Endodermal cell (in vitro differentiated cells): ENCODE measurements around the gene RIMS1. TPM values are rescaled to one million over a fixed set of nuclear protein-coding genes. Genes with fewer than 3 reads are reported as not detected.

Experiments
- DNase-seq: peaks from one replicate; pipeline ENCODE4 v3.0.0-alpha.2; 2017
- H3K27ac ChIP-seq: 2 replicates; pipeline ENCODE4 v1.5.1; 2013; ENCODE audit warnings: mild to moderate bottlenecking, low read depth, low read length, moderate library complexity
- H3K27me3 ChIP-seq: 2 replicates; pipeline ENCODE4 v1.6.1; 2013; ENCODE audit warnings: mild to moderate bottlenecking, low read length, moderate library complexity; ENCODE audit not compliant: insufficient read depth, control insufficient read depth, poor library complexity, severe bottlenecking
- H3K36me3 ChIP-seq: 2 replicates; pipeline ENCODE4 v1.7.0; 2013; ENCODE audit warnings: mild to moderate bottlenecking, low read length, moderate library complexity; ENCODE audit not compliant: control insufficient read depth, insufficient read depth
- H3K4me1 ChIP-seq: one replicate; pipeline ENCODE4 v1.7.0; 2013; ENCODE audit warnings: low read length; ENCODE audit not compliant: control insufficient read depth, insufficient read depth
- H3K4me3 ChIP-seq: 2 replicates; pipeline ENCODE4 v1.5.1; 2013; ENCODE audit warnings: mild to moderate bottlenecking, low read length, moderate library complexity
- H3K9ac ChIP-seq: 2 replicates; pipeline ENCODE4 v1.6.1; 2013; ENCODE audit warnings: mild to moderate bottlenecking, low read length, moderate library complexity; ENCODE audit not compliant: poor library complexity, severe bottlenecking; ENCODE audit errors: extremely low read depth
- H3K9me3 ChIP-seq: 2 replicates; pipeline ENCODE4 v1.6.1; 2013; ENCODE audit warnings: mild to moderate bottlenecking, low read length, moderate library complexity; ENCODE audit not compliant: control insufficient read depth
- H3K27ac Mint-ChIP-seq: 2 replicates; pipeline ENCODE4 v1.8.0; 2020; ENCODE audit warnings: mixed read lengths
- H3K27me3 Mint-ChIP-seq: 2 replicates; pipeline ENCODE4 v1.8.0; 2021; ENCODE audit warnings: mild to moderate bottlenecking, mixed read lengths; ENCODE audit not compliant: insufficient read depth
- H3K36me3 Mint-ChIP-seq: 2 replicates; pipeline ENCODE4 v1.8.0; 2020; ENCODE audit warnings: low read depth, mixed read lengths
- H3K4me1 Mint-ChIP-seq: 2 replicates; pipeline ENCODE4 v1.8.0; 2020; ENCODE audit warnings: mixed read lengths
- H3K4me3 Mint-ChIP-seq: 2 replicates; pipeline ENCODE4 v1.8.0; 2020; ENCODE audit warnings: mild to moderate bottlenecking, moderate library complexity, mixed read lengths
- H3K9me3 Mint-ChIP-seq: 2 replicates; pipeline ENCODE4 v1.8.0; 2020; ENCODE audit warnings: mild to moderate bottlenecking, mixed read lengths
- CTCF ChIP-seq: fragments of 200-600 bp; sonication (generic); conservative IDR thresholded peaks from 2 replicates; pipeline ENCODE4 v1.5.0; 2021; ENCODE audit warnings: antibody characterized with exemption, mild to moderate bottlenecking
- WGBS, 2 experiments: methylation state at CpG; one replicate each; pipeline versions ENCODE4 v1.1.5 to v1.1.7; 2013; ENCODE audit warnings: missing lambda C conversion rate in 2 of 2, mixed read lengths in 1 of 2; ENCODE audit not compliant: insufficient coverage in 1 of 2, insufficient read length in 1 of 2; 5-methylcytosine and 5-hydroxymethylcytosine counted together
- total RNA-seq, 2 donors: library from RNA; stranded (reverse); fragmentation: NEBNext Ultra II Directional in 1 of 2; extraction: Animal tissue kit (Norgen Biotek cat#: 25700) in 1 of 2; gene quantifications; 2 replicates in 1 of 2; 3 replicates in 1 of 2; pipeline ENCODE4 v1.2.1, GENCODE V29; 2021

Gene RIMS1
- total RNA-seq, 2 donors from 2014 or later = 1.1 to 1.6 TPM

- no peaks in the 10 kb centered on the region for H3K27me3 ChIP-seq
- H3K36me3 ChIP-seq = no peaks in the 10 kb centered on the region
- no peak overlapping the region for H3K27ac ChIP-seq
- no peak overlapping the region for H3K27ac Mint-ChIP-seq
- TF ChIP-seq CTCF = no peak
- H3K4me3 Mint-ChIP-seq = no peak overlapping the region
- H3K4me1 Mint-ChIP-seq = no peaks in the 10 kb centered on the region
- DNase-seq = no peak
- H3K9me3 Mint-ChIP-seq = no peaks in the 10 kb centered on the region
- no peak overlapping the region for H3K4me3 ChIP-seq
- no peaks in the 10 kb centered on the region for H3K36me3 Mint-ChIP-seq
- H3K4me1 ChIP-seq = no peaks in the 10 kb centered on the region
- no peak overlapping the region for H3K9ac ChIP-seq
- H3K9me3 ChIP-seq = no peaks in the 10 kb centered on the region
- H3K27me3 Mint-ChIP-seq = no peaks in the 10 kb centered on the region
These were observed 319.1 kb downstream of the RIMS1 start for GRCh38 chr6:72205500-72205899.

GRCh38 chr6:72206606-72207005 lies 320.3 kb downstream of the RIMS1 start:
- H3K27ac ChIP-seq = no peak overlapping the region
- Mint-ChIP-seq H3K36me3 (no peaks in the 10 kb centered on the region), H3K4me3 (no peak overlapping the region), H3K27me3 (no peaks in the 10 kb centered on the region), H3K4me1 (no peaks in the 10 kb centered on the region), H3K27ac (no peak overlapping the region), H3K9me3 (no peaks in the 10 kb centered on the region)
- no peak overlapping the region for H3K4me3 ChIP-seq
- H3K36me3 ChIP-seq = no peaks in the 10 kb centered on the region
- H3K9ac ChIP-seq = no peak overlapping the region
- 83 to 90% methylated on average over 1 to 2 of the region's 3 CpGs for WGBS, 2 experiments
- H3K4me1 ChIP-seq = no peaks in the 10 kb centered on the region
- TF ChIP-seq CTCF = peak; percentile 57
- H3K9me3 ChIP-seq = no peaks in the 10 kb centered on the region
- no peaks in the 10 kb centered on the region for H3K27me3 ChIP-seq
- DNase-seq = peak; percentile 59

- Histone ChIP-seq H3K4me1 (no peaks in the 10 kb centered on the region), H3K9ac (no peak overlapping the region), H3K9me3 (no peaks in the 10 kb centered on the region), H3K36me3 (no peaks in the 10 kb centered on the region), H3K27me3 (no peaks in the 10 kb centered on the region), H3K4me3 (no peak overlapping the region), H3K27ac (no peak overlapping the region)
- H3K4me1 Mint-ChIP-seq = no peaks in the 10 kb centered on the region
- H3K36me3 Mint-ChIP-seq = no peaks in the 10 kb centered on the region
- no peaks in the 10 kb centered on the region for H3K9me3 Mint-ChIP-seq
- H3K27ac Mint-ChIP-seq = no peak overlapping the region
- no peaks in the 10 kb centered on the region for H3K27me3 Mint-ChIP-seq
- 79 to 83% methylated on average over 3 of the region's 3 CpGs for WGBS, 2 experiments
- no peak overlapping the region for H3K4me3 Mint-ChIP-seq
- no peak for TF ChIP-seq CTCF
- DNase-seq = no peak
These were observed 326.3 kb downstream of the RIMS1 start for GRCh38 chr6:72212686-72213085.
